SK-N-SH treated with all-trans-retinoic acid at 6 μM for 48 hours (cell line): ENCODE data around the gene SLC15A2.

Experiments used
- ATAC-seq: fragments of 200-7000 bp; cut with Tn5 transposase; 3 replicates; pipeline ENCODE4 v1.9.1; 2020; ENCODE audit warnings: mild to moderate bottlenecking, moderate library complexity
- ARNTL ChIP-seq: fragments of 450-650 bp; formaldehyde crosslinking; IDR thresholded peaks from 2 replicates; pipeline ENCODE4 v1.5.0; 2020; ENCODE audit warnings: low read depth, mild to moderate bottlenecking, moderate library complexity, borderline replicate concordance
- BACH2 ChIP-seq: fragments of 250-450 bp; sonication (Bioruptor Pico); IDR thresholded peaks from 2 replicates; pipeline ENCODE4 v1.9.0; 2021; ENCODE audit warnings: mild to moderate bottlenecking, borderline replicate concordance
- CREB5 ChIP-seq: fragments of 250-450 bp; sonication (Bioruptor Pico); IDR thresholded peaks from 2 replicates; pipeline ENCODE4 v1.5.1; 2020; ENCODE audit warnings: low read depth, mild to moderate bottlenecking, moderate library complexity
- CSDC2 ChIP-seq: fragments of 250-450 bp; sonication (Bioruptor Pico); IDR thresholded peaks from 2 replicates; pipeline ENCODE4 v1.5.0; 2020; ENCODE audit warnings: mild to moderate bottlenecking, moderate library complexity
- CSRNP3 ChIP-seq: fragments of 250-450 bp; sonication (Bioruptor Pico); IDR thresholded peaks from 2 replicates; pipeline ENCODE4 v1.5.1; 2021; ENCODE audit warnings: mild to moderate bottlenecking, moderate library complexity
- ESRRG ChIP-seq: fragments of 250-450 bp; sonication (Bioruptor Pico); IDR thresholded peaks from 2 replicates; pipeline ENCODE4 v1.6.1; 2021; ENCODE audit warnings: mild to moderate bottlenecking
- GLIS3 ChIP-seq: fragments of 250-450 bp; sonication (Bioruptor Pico); IDR thresholded peaks from 2 replicates; pipeline ENCODE4 v1.5.0; 2020; ENCODE audit warnings: mild to moderate bottlenecking, moderate library complexity
- ISL1 ChIP-seq: fragments of 250-450 bp; sonication (Bioruptor Pico); IDR thresholded peaks from 2 replicates; pipeline ENCODE4 v2.1.2; 2022; ENCODE audit warnings: mild to moderate bottlenecking, moderate library complexity
- OSR1 ChIP-seq: fragments of 250-450 bp; sonication (Bioruptor Pico); IDR thresholded peaks from 2 replicates; pipeline ENCODE4 v1.8.0; 2022; ENCODE audit warnings: moderate library complexity, mild to moderate bottlenecking, inconsistent platforms
- PATZ1 ChIP-seq: fragments of 250-450 bp; sonication (Bioruptor Pico); IDR thresholded peaks from 2 replicates; pipeline ENCODE4 v1.8.0; 2020; ENCODE audit warnings: mild to moderate bottlenecking, moderate library complexity, borderline replicate concordance
- POU6F1 ChIP-seq: fragments of 250-450 bp; sonication (Bioruptor Pico); IDR thresholded peaks from 2 replicates; pipeline ENCODE4 v1.8.0; 2021; ENCODE audit warnings: low read depth, mild to moderate bottlenecking, moderate library complexity, borderline replicate concordance
- PPARA ChIP-seq: fragments of 250-450 bp; sonication (Bioruptor Pico); IDR thresholded peaks from 2 replicates; pipeline ENCODE4 v1.5.0; 2020; ENCODE audit warnings: mild to moderate bottlenecking, borderline replicate concordance
- SNAI2 ChIP-seq: fragments of 250-450 bp; sonication (Bioruptor Pico); IDR thresholded peaks from 2 replicates; pipeline ENCODE4 v1.5.0; 2020; ENCODE audit warnings: mild to moderate bottlenecking, moderate library complexity
- TCF4 ChIP-seq: fragments of 250-450 bp; sonication (Bioruptor Pico); IDR thresholded peaks from 2 replicates; pipeline ENCODE4 v1.8.0; 2021; ENCODE audit warnings: mild to moderate bottlenecking, moderate library complexity, borderline replicate concordance
- TOX ChIP-seq: fragments of 250-450 bp; sonication (Bioruptor Pico); IDR thresholded peaks from 2 replicates; pipeline ENCODE4 v1.8.0; 2021; ENCODE audit warnings: mild to moderate bottlenecking, moderate library complexity, borderline replicate concordance
- TSHZ2 ChIP-seq: fragments of 250-450 bp; sonication (Bioruptor Pico); IDR thresholded peaks from 2 replicates; pipeline ENCODE4 v1.5.0; 2020; ENCODE audit warnings: mild to moderate bottlenecking, moderate library complexity
- ZC3H10 ChIP-seq: fragments of 250-450 bp; sonication (Bioruptor Pico); IDR thresholded peaks from 2 replicates; pipeline ENCODE4 v1.5.1; 2021; ENCODE audit warnings: mild to moderate bottlenecking, moderate library complexity
- ZFP3 ChIP-seq: fragments of 250-450 bp; sonication (Bioruptor Pico); IDR thresholded peaks from 2 replicates; pipeline ENCODE4 v1.5.0; 2020; ENCODE audit warnings: mild to moderate bottlenecking, moderate library complexity
- ZNF565 ChIP-seq: fragments of 450-650 bp; formaldehyde crosslinking; conservative IDR thresholded peaks from 2 replicates; pipeline ENCODE4 v1.5.0; 2020; ENCODE audit warnings: low read depth, mild to moderate bottlenecking, moderate library complexity
- ZNF70 ChIP-seq: fragments of 450-650 bp; formaldehyde crosslinking; IDR thresholded peaks from 2 replicates; pipeline ENCODE4 v1.5.0; 2020; ENCODE audit warnings: mild to moderate bottlenecking, moderate library complexity
- ZNF8 ChIP-seq: fragments of 450-650 bp; formaldehyde crosslinking; IDR thresholded peaks from 2 replicates; pipeline ENCODE4 v1.5.0; 2020; ENCODE audit warnings: mild to moderate bottlenecking, moderate library complexity

The SLC15A2 gene

GRCh38 chr3:121943431-121943830 lies 49.2 kb downstream of the SLC15A2 start:
- TF ChIP-seq ZNF565 (CRISPR knock-in tag) (no peak), ZNF8 (CRISPR knock-in tag) (no peak), ZFP3 (no peak), GLIS3 (no peak), BACH2 (no peak), TCF4 (CRISPR knock-in tag) (no peak), CREB5 (no peak), SNAI2 (CRISPR knock-in tag) (no peak), OSR1 (no peak)
- ATAC-seq: no peak

GRCh38 chr3:121948641-121949040 lies 54.4 kb downstream of the SLC15A2 start:
- no peak for TF ChIP-seq TSHZ2 (CRISPR knock-in tag)
- no peak for TF ChIP-seq BACH2
- TF ChIP-seq ZNF8 (CRISPR knock-in tag): no peak
- TF ChIP-seq CSDC2 (CRISPR knock-in tag): no peak
- TF ChIP-seq TOX (CRISPR knock-in tag): no peak
- no peak for TF ChIP-seq CREB5
- no peak for TF ChIP-seq ZC3H10 (CRISPR knock-in tag)
- TF ChIP-seq CSRNP3 (CRISPR knock-in tag): no peak
- TF ChIP-seq TCF4 (CRISPR knock-in tag): no peak
- TF ChIP-seq ZNF565 (CRISPR knock-in tag): no peak
- TF ChIP-seq POU6F1 (CRISPR knock-in tag): no peak
- no peak for TF ChIP-seq ESRRG (CRISPR knock-in tag)
- no peak for TF ChIP-seq ISL1 (CRISPR knock-in tag)
- TF ChIP-seq OSR1: no peak
- no peak for TF ChIP-seq GLIS3
- no peak for TF ChIP-seq ARNTL (CRISPR knock-in tag)
- no peak for TF ChIP-seq PPARA (CRISPR knock-in tag)
- no peak for ATAC-seq

- TF ChIP-seq GLIS3 (no peak), ESRRG (CRISPR knock-in tag) (no peak), ZNF70 (CRISPR knock-in tag) (no peak), OSR1 (no peak), ISL1 (CRISPR knock-in tag) (no peak), CSRNP3 (CRISPR knock-in tag) (no peak), ARNTL (CRISPR knock-in tag) (no peak), SNAI2 (CRISPR knock-in tag) (no peak), PATZ1 (no peak), ZFP3 (no peak)
- ATAC-seq: no peak
Measured at GRCh38 chr3:121951291-121951919, 57.2 kb downstream of the SLC15A2 start.
